ENCODE results near the gene RAPGEF1.

GRCh38 chr9:131539223-131539923 is 200.5 kb downstream of the RAPGEF1 start:
- TF ChIP-seq SIN3A (IDR thresholded peaks at IDR 0.05; ENCODE audit: borderline replicate concordance, insufficient read depth, low read length) = no peak
- no peak for TF ChIP-seq POLR2AphosphoS5 (IDR thresholded peaks at IDR 0.05; ENCODE audit: low read depth, low read length)
